Tibial artery (tissue), 4 donors: ENCODE data around the gene ARHGEF28.

Source experiments
- DNase-seq, 2 donors: peaks; one replicate each; pipeline ENCODE4 v3.0.0-alpha.2; 2019
- H3K27ac ChIP-seq, 2 donors: fragments of 200-600 bp; sonication (generic) in 1 of 2; 1 replicate in 1 of 2; 2 replicates in 1 of 2; pipeline ENCODE4 v1.5.1; 2018 to 2019; ENCODE audit warnings: mild to moderate bottlenecking in 1 of 2
- H3K27me3 ChIP-seq, 2 donors: fragments of 200-600 bp; sonication (generic) in 1 of 2; one replicate each; pipeline versions ENCODE4 v1.5.1 to v1.6.0; 2016 to 2019
- H3K36me3 ChIP-seq, 3 donors: fragments of 200-600 bp; sonication (generic) in 2 of 3; one replicate each; pipeline ENCODE4 v1.5.1; 2016 to 2019; ENCODE audit warnings: mild to moderate bottlenecking in 2 of 3
- H3K4me1 ChIP-seq, 4 donors: fragments of 200-600 bp; sonication (generic) in 2 of 4; 1 replicate in 3 of 4; 2 replicates in 1 of 4; pipeline ENCODE4 v1.5.1; 2016 to 2019
- H3K4me3 ChIP-seq, 2 donors: fragments of 200-600 bp; sonication (generic) in 1 of 2; 1 replicate in 1 of 2; 2 replicates in 1 of 2; pipeline ENCODE4 v1.5.1; 2018 to 2019; ENCODE audit warnings: mild to moderate bottlenecking in 2 of 2
- H3K9me3 ChIP-seq, 3 donors: fragments of 200-600 bp; sonication (generic) in 1 of 3; one replicate each; pipeline ENCODE4 v1.5.1; 2016 to 2019
- CTCF ChIP-seq, 2 experiments: fragments of 200-600 bp in 1 of 2; fragments of 450-650 bp in 1 of 2; IDR thresholded peaks; one replicate each; pipeline ENCODE4 v1.5.1; 2017 to 2019; ENCODE audit warnings: antibody characterized with exemption in 2 of 2, mild to moderate bottlenecking in 1 of 2, moderate library complexity in 1 of 2
- intact Hi-C: fragments of 100-400 bp; cut with DNase I; formaldehyde crosslinking; loops from one replicate; pipeline ENCODE4 v1.15.0; 2023; ENCODE audit warnings: low total_unique reads

ARHGEF28 gene

GRCh38 chr5:73950441-73950873 is 324.5 kb downstream of the ARHGEF28 start:
- no peak for TF ChIP-seq CTCF (IDR thresholded peaks at IDR 0.05)
- peaks cover 0 to 26% (median 13%) of the 10 kb centered on the region in 4 donors for H3K4me1 ChIP-seq
- H3K9me3 ChIP-seq, result no peaks in the 10 kb centered on the region
- H3K27me3 ChIP-seq, result no peaks in the 10 kb centered on the region
- intact Hi-C loops, result no loop called here
- DNase-seq, result no peak
- H3K27ac ChIP-seq, result no peak overlapping the region
- no peaks in the 10 kb centered on the region for H3K36me3 ChIP-seq
- H3K4me3 ChIP-seq, result no peak overlapping the region

GRCh38 chr5:73950912-73951430 is 325.0 kb downstream of the ARHGEF28 start:
- Histone ChIP-seq H3K27ac (no peak overlapping the region), H3K4me1 (peaks cover 0 to 26% (median 13%) of the 10 kb centered on the region in 4 donors), H3K9me3 (no peaks in the 10 kb centered on the region), H3K36me3 (no peaks in the 10 kb centered on the region), H3K27me3 (no peaks in the 10 kb centered on the region), H3K4me3 (no peak overlapping the region)
- intact Hi-C loops, result no loop called here
- no peak for TF ChIP-seq CTCF (IDR thresholded peaks at IDR 0.05)
- no peak for DNase-seq

- no peak for DNase-seq
- no peaks in the 10 kb centered on the region for H3K36me3 ChIP-seq
- H3K27me3 ChIP-seq, result no peaks in the 10 kb centered on the region
- no peak for TF ChIP-seq CTCF (IDR thresholded peaks at IDR 0.05)
- no peak overlapping the region for H3K4me3 ChIP-seq
- H3K4me1 ChIP-seq, result peaks cover 0 to 13% (median 8%) of the 10 kb centered on the region in 4 donors
- intact Hi-C loops, result no loop called here
- H3K9me3 ChIP-seq, result no peaks in the 10 kb centered on the region
- H3K27ac ChIP-seq, result no peak overlapping the region
These were observed 326.9 kb downstream of the ARHGEF28 start for GRCh38 chr5:73952872-73953271.

- intact Hi-C loops, result no loop called here
- DNase-seq, result no peak
- Histone ChIP-seq H3K27ac (no peak overlapping the region), H3K4me1 (no peaks in the 10 kb centered on the region), H3K36me3 (no peaks in the 10 kb centered on the region), H3K9me3 (no peaks in the 10 kb centered on the region), H3K27me3 (no peaks in the 10 kb centered on the region), H3K4me3 (no peak overlapping the region)
- TF ChIP-seq CTCF (IDR thresholded peaks at IDR 0.05), result no peak
These were observed 328.4 kb downstream of the ARHGEF28 start for GRCh38 chr5:73954381-73954780.

- no peak overlapping the region for H3K27ac ChIP-seq
- H3K36me3 ChIP-seq, result no peaks in the 10 kb centered on the region
- H3K4me3 ChIP-seq, result no peak overlapping the region
- intact Hi-C loops, result no loop called here
- no peak for DNase-seq
- no peaks in the 10 kb centered on the region for H3K27me3 ChIP-seq
- no peaks in the 10 kb centered on the region for H3K4me1 ChIP-seq
- no peak for TF ChIP-seq CTCF (IDR thresholded peaks at IDR 0.05)
- H3K9me3 ChIP-seq, result no peaks in the 10 kb centered on the region
These were observed 329.4 kb downstream of the ARHGEF28 start for GRCh38 chr5:73955271-73955846.
